ENCODE measurements around the gene MTUS2.

DNA sequence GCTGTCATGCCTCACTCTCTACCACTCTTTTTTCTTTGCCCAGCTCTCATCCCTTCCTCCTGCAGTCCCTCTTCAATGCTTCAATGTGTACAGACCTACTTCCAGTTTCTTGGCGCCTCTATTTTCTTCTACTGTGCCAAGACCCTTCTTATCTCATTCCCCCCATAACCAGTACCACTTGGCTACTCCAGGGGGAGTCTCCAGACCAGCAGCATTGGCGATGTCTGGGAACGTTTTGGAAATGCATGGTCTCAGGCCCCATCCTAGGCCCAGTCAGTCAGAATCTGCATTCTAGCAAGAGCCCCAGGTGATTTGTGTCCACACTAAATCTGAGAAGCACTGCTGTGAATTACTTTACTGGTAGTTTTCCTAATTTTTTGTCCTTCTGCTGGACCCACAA lies 577.1 kb downstream of the MTUS2 start:
- no peak for TF ChIP-seq EZH2 (IDR thresholded peaks at IDR 0.05; ENCODE audit: borderline replicate concordance, low read depth, low read length, severe bottlenecking)
- TF ChIP-seq, protein P1, sequence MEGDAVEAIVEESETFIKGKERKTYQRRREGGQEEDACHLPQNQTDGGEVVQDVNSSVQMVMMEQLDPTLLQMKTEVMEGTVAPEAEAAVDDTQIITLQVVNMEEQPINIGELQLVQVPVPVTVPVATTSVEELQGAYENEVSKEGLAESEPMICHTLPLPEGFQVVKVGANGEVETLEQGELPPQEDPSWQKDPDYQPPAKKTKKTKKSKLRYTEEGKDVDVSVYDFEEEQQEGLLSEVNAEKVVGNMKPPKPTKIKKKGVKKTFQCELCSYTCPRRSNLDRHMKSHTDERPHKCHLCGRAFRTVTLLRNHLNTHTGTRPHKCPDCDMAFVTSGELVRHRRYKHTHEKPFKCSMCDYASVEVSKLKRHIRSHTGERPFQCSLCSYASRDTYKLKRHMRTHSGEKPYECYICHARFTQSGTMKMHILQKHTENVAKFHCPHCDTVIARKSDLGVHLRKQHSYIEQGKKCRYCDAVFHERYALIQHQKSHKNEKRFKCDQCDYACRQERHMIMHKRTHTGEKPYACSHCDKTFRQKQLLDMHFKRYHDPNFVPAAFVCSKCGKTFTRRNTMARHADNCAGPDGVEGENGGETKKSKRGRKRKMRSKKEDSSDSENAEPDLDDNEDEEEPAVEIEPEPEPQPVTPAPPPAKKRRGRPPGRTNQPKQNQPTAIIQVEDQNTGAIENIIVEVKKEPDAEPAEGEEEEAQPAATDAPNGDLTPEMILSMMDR (IDR thresholded peaks at IDR 0.05; ENCODE audit: borderline replicate concordance, extremely low read depth, low read length, poor library complexity, severe bottlenecking) = no peak

All from DND-41 (cell line).